ENCODE data around the gene TUBGCP6. TPM values are rescaled to one million over a fixed set of nuclear protein-coding genes. Genes with fewer than 3 reads are reported as not detected.

Gene TUBGCP6
- total RNA-seq, 1 experiment from 2014 or later: 31.3 TPM

- no peak overlapping the region for H3K27ac ChIP-seq (ENCODE audit: low read length)
- TF ChIP-seq TCF7L2 (IDR thresholded peaks at IDR 0.05; ENCODE audit: low read depth, low read length): no peak
- 0 out of 2 replicates have a peak, but pooled peaks have one; percentile 14 for TF ChIP-seq CTCF (IDR thresholded peaks at IDR 0.05)
- no peak for TF ChIP-seq SIN3A (IDR thresholded peaks at IDR 0.05; ENCODE audit: borderline replicate concordance, insufficient read depth, low read depth, low read length)
- no peak for TF ChIP-seq REST (IDR thresholded peaks at IDR 0.05; ENCODE audit: insufficient read depth in 1 of 2, low read depth in 2 of 2, low read length in 1 of 2)
- ChIA-PET POLR2A (no interaction called here), CTCF (interaction anchor here (0.6 to 1.5 kb wide), 5 partner anchors 18 to 357 kb away, joined by 3 to 5 read pairs (median 4); no protein-coding TSS in a partner anchor)
- DNase-seq (ENCODE audit: low read depth, low spot score) (no peak), ATAC-seq (no peak)
- 0 out of 2 replicates have a peak, but pooled peaks cover 2% of the 10 kb centered on the region for H3K36me3 ChIP-seq (ENCODE audit: control insufficient read depth, insufficient read depth, low read length)
- no peak overlapping the region for H3K4me3 ChIP-seq (ENCODE audit: low read depth in 2 of 2, low read length in 2 of 2)
- in situ Hi-C loops (cut with HindIII; ENCODE audit: low pct_unique_long_range_greater_than_20kb, low sequenced_read_pairs): no loop called here
- intact Hi-C loops (cut with micrococcal nuclease; ENCODE audit: unreplicated experiment): no loop called here
- BruUV-seq (replicated peaks): no TSS peak
- H3K9me3 ChIP-seq (ENCODE audit: control insufficient read depth, insufficient read depth, low read depth, low read length): no peaks in the 10 kb centered on the region
- peaks cover 21% of the 10 kb centered on the region for H3K4me1 ChIP-seq (ENCODE audit: control insufficient read depth, insufficient read depth, low read length)
- no peaks in the 10 kb centered on the region for H3K27me3 ChIP-seq (ENCODE audit: control insufficient read depth, insufficient read depth, low read length)
These were observed 31.3 kb upstream of the TUBGCP6 start for GRCh38 chr22:50276143-50276542.

GRCh38 chr22:50275181-50276055 is 30.6 kb upstream of the TUBGCP6 start:
- in situ Hi-C loops (cut with HindIII; ENCODE audit: low pct_unique_long_range_greater_than_20kb, low sequenced_read_pairs): no loop called here
- ATAC-seq (no peak), DNase-seq (ENCODE audit: low read depth, low spot score) (no peak)
- Histone ChIP-seq H3K36me3 (ENCODE audit: control insufficient read depth, insufficient read depth, low read length) (no peaks in the 10 kb centered on the region), H3K4me3 (ENCODE audit: low read depth in 2 of 2, low read length in 2 of 2) (no peak overlapping the region), H3K27ac (ENCODE audit: low read length) (peak overlapping the region; percentile 66), H3K27me3 (ENCODE audit: control insufficient read depth, insufficient read depth, low read length) (no peaks in the 10 kb centered on the region), H3K9me3 (ENCODE audit: control insufficient read depth, insufficient read depth, low read depth, low read length) (no peaks in the 10 kb centered on the region), H3K4me1 (ENCODE audit: control insufficient read depth, insufficient read depth, low read length) (peaks cover 21% of the 10 kb centered on the region)
- POLR2A ChIA-PET: no interaction called here
- intact Hi-C loops (cut with micrococcal nuclease; ENCODE audit: unreplicated experiment): no loop called here
- CTCF ChIA-PET: interaction anchor here (0.6 to 1.5 kb wide), 3 partner anchors 19 to 357 kb away, joined by 3 to 4 read pairs (median 4); no protein-coding TSS in a partner anchor
- TF ChIP-seq TCF7L2 (IDR thresholded peaks at IDR 0.05; ENCODE audit: low read depth, low read length): no peak
- TF ChIP-seq REST (IDR thresholded peaks at IDR 0.05; ENCODE audit: insufficient read depth in 1 of 2, low read depth in 2 of 2, low read length in 1 of 2): no peak
- no peak for TF ChIP-seq SIN3A (IDR thresholded peaks at IDR 0.05; ENCODE audit: borderline replicate concordance, insufficient read depth, low read depth, low read length)
- TF ChIP-seq CTCF (IDR thresholded peaks at IDR 0.05): no peak
- TF ChIP-seq POLR2AphosphoS5 (IDR thresholded peaks at IDR 0.05; ENCODE audit: low read depth, low read length): no peak
- BruUV-seq (replicated peaks): TSS peak; percentile 96
